Activated CD4-positive, alpha-beta T cell treated with anti-CD3 and anti-CD28 coated beads for 36 hours (primary cell): ENCODE measurements around the gene DEFB123. TPM values are rescaled to one million over a fixed set of nuclear protein-coding genes. Genes with fewer than 3 reads are reported as not detected.
"Not testable (repeated sequence)": the region's sequence is repeated elsewhere in the genome, so short reads cannot be mapped to it uniquely, and the experiment has no call there.

Experiments
- ATAC-seq: fragments of 200-7000 bp; cut with Tn5 transposase; one replicate; pipeline ENCODE4 v1.10.0; 2021; ENCODE audit warnings: mild to moderate bottlenecking, moderate library complexity
- CTCF ChIA-PET: fragments of 350-600 bp; sonication (Branson Sonifier 250); formaldehyde crosslinking; loops from one replicate; lab custom pipeline; 2021; ENCODE audit warnings: antibody characterized with exemption; lab: Charles Lee
- POLR2A ChIA-PET: fragments of 350-600 bp; sonication (Branson Sonifier 250); formaldehyde crosslinking; loops from one replicate; lab custom pipeline; 2021; ENCODE audit warnings: antibody characterized with exemption, inconsistent platforms; lab: Charles Lee
- DNase-seq: peaks from one replicate; pipeline ENCODE4 v3.0.0-alpha.2; 2020
- H3K27ac Mint-ChIP-seq: one replicate; pipeline ENCODE4 v1.8.0; 2021; ENCODE audit warnings: mixed read lengths
- H3K27me3 Mint-ChIP-seq: one replicate; pipeline ENCODE4 v1.8.0; 2021; ENCODE audit warnings: mixed read lengths
- H3K36me3 Mint-ChIP-seq: one replicate; pipeline ENCODE4 v1.8.0; 2021; ENCODE audit warnings: low read depth, mixed read lengths
- H3K4me1 Mint-ChIP-seq: one replicate; pipeline ENCODE4 v1.8.0; 2021; ENCODE audit warnings: mixed read lengths
- H3K4me3 Mint-ChIP-seq: one replicate; pipeline ENCODE4 v1.8.0; 2021; ENCODE audit warnings: mild to moderate bottlenecking, moderate library complexity, mixed read lengths
- H3K9me3 Mint-ChIP-seq: one replicate; pipeline ENCODE4 v1.8.0; 2021; ENCODE audit warnings: low read depth, mixed read lengths
- intact Hi-C, 2 experiments: fragments of 100-400 bp; cut with DNase I in 1 of 2; cut with micrococcal nuclease in 1 of 2; formaldehyde crosslinking; loops; one replicate each; pipeline versions ENCODE4 v1.14.2 to v1.15.1; 2022 to 2024; cut with DNase I, micrococcal nuclease
- total RNA-seq, 2 experiments: library from RNA; stranded (reverse); gene quantifications; one replicate each; pipeline ENCODE4 v1.2.3, GENCODE V29; 2021

Gene DEFB123
- total RNA-seq, 2 experiments from 2014 or later, result not detected

DNA sequence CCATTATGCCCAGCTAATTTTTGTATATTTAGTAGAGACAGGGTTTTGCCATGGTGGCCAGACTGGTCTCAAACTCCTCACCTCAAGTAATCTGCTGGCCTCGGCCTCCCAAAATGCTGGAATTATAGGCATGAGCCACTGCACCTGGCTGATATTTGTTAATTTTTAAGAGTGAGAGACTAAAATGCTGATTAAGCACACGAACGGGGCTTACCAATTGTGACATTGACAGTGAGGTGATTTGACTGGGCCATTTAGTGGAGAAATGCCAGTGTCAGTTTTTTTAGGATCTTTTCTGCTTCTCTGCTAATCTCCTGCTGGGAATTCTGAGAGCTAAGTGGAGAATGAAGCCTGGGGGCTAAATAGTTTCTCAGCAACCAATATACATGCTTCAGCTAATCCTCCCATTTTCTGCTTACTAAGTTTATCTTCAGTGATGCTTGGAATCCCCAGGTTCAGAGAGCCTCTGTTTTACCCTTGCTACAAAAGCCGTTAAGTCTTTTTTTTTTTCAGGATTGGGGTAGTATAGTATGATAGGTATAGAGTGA is 9.8 kb upstream of the DEFB123 start:
- ATAC-seq (no peak), DNase-seq (no peak)
- peaks cover 10% of the 10 kb centered on the region for H3K27me3 Mint-ChIP-seq
- no peak overlapping the region for H3K27ac Mint-ChIP-seq
- no peaks in the 10 kb centered on the region for H3K4me1 Mint-ChIP-seq
- no peaks in the 10 kb centered on the region for H3K36me3 Mint-ChIP-seq
- H3K9me3 Mint-ChIP-seq, result no peaks in the 10 kb centered on the region
- ChIA-PET CTCF (interaction anchor here (0.6 to 1.0 kb wide), 2 partner anchors 11 to 25 kb away, joined by 3 read pairs; partner anchors contain the start of gene DEFB121), POLR2A (no interaction called here)
- intact Hi-C loops, result no loop called here
- H3K4me3 Mint-ChIP-seq, result no peak overlapping the region

DNA sequence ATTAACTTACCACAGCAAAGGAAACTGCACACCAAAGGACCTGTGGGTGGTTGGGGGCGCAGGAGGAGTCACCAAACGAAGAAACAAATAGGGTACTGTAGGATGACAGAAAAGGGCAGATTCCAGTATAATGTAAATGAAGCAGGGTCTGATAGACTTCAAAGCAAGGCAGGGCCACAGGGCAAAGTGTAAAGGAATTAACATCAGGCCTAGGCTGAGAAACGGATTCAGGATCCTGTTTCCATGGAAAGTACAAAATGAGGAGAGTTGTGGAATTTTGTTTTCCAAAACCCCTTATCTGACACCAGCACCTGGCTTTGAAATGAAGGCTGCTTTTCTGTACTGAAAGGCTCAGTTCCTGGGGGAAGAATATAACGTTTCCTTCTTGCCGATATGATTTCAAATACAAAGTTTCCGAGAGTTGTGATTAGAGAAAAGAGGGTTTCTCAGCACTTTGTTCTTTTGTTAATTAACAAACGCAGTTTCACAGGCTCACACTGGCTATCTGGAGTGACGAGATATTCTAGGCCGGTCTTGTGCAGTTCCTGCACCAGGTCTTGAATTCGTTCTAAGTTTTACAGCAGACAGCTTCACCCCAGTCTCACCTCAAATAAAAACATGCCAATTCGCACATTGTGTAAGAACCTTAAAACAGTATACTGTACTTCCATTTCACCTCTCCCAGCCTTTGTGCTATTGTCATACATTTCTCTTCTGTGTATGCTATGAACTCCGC is 5.8 kb downstream of the DEFB123 start:
- Mint-ChIP-seq H3K27ac (no peak overlapping the region), H3K9me3 (no peaks in the 10 kb centered on the region), H3K4me3 (no peak overlapping the region), H3K4me1 (no peaks in the 10 kb centered on the region), H3K27me3 (peaks cover 10% of the 10 kb centered on the region), H3K36me3 (no peaks in the 10 kb centered on the region)
- POLR2A ChIA-PET, result no interaction called here
- intact Hi-C loops, result no loop called here
- ATAC-seq, result no peak
- DNase-seq, result no peak
- CTCF ChIA-PET, result no interaction called here

DNA sequence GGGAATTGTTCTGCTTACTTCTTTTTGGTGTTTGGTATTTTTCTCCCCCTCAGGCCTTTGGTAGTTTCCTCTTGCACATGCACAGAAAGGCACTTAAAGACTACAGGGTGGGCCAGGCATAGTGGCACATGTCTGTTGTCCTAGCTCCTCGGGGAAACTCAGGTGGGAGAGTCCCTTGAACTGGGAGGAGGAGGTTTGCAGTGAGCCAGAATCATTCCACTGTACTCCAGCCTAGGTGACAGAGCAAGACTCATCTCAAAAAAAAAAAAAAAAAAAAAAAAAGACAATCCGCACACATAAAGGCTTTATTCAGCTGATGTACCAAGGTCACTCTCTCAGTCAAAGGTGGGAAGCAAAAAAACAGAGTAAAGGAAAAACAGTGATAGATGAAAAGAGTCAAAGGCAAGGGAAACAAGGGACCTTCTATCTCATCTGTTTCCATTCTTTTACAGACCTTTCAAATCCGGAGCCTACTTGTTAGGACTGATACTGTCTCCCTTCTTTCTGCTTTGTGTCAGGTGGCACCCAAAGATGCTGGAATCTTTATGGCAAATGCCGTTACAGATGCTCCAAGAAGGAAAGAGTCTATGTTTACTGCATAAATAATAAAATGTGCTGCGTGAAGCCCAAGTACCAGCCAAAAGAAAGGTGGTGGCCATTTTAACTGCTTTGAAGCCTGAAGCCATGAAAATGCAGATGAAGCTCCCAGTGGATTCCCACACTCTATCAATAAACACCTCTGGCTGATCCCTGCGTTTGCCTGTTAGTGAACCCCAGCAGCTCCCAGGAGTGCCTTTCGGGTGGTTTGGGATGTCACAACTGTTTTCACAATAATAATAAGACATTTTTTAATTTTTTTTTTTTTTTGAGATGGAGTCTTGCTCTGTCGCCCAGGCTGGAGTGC is 9.3 kb downstream of the DEFB123 start:
- no peaks in the 10 kb centered on the region for H3K36me3 Mint-ChIP-seq
- CTCF ChIA-PET, result interaction anchor here (1.1 to 1.5 kb wide), 2 partner anchors 9 to 54 kb away, joined by 3 to 9 read pairs; partner anchors contain the start of gene DEFB123
- H3K4me3 Mint-ChIP-seq, result no peak overlapping the region
- no peak for ATAC-seq
- no peaks in the 10 kb centered on the region for H3K9me3 Mint-ChIP-seq
- POLR2A ChIA-PET, result no interaction called here
- peaks cover 9% of the 10 kb centered on the region for H3K27me3 Mint-ChIP-seq
- no peaks in the 10 kb centered on the region for H3K4me1 Mint-ChIP-seq
- no peak overlapping the region for H3K27ac Mint-ChIP-seq
- intact Hi-C loops, result no loop called here
- no peak for DNase-seq

DNA sequence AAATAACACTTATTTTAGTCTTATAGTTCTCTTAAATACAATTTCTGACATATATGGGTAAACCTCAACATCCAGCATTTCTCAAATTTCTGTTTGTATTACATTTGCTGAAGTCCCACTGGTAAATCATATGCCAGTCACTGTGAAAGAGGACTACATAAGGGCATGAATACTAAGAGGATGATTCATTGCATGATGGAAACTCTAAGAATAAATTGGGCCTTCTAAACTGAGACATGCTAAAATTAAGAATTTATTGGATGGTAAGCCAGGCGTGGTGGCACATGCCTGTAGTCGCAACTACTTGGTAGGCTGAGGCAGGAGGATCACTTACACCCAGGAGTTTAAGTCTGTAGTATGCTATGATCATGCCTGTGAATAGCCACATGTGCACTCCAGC is 12.1 kb downstream of the DEFB123 start:
- Mint-ChIP-seq H3K36me3 (no peaks in the 10 kb centered on the region), H3K27me3 (peaks cover 13% of the 10 kb centered on the region), H3K9me3 (no peaks in the 10 kb centered on the region), H3K4me3 (no peak overlapping the region), H3K27ac (no peak overlapping the region), H3K4me1 (no peaks in the 10 kb centered on the region)
- POLR2A ChIA-PET, result no interaction called here
- no peak for ATAC-seq
- DNase-seq, result no peak
- intact Hi-C loops, result no loop called here
- CTCF ChIA-PET, result interaction anchor here (2.4 kb wide), 1 partner anchor 50 kb away, joined by 14 read pairs; no protein-coding TSS in a partner anchor

DNA sequence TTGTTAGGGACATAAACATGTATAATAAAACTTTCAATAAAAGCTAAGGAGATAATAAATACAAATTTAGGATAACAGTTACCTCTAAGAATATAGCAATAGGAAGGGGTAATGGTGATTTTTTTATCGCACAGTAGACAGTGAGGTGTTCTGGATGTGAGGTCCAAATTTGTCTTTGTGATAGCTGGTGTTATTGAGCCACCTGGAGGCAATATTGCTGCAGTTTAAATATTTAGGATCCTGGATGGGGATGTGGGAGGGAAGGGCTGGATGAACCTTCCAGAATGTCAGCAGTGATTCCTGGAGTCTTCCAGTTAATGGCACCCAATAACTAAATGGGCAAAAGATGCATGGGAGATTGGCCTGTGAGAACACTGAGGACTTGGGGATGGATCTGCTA is 13.9 kb downstream of the DEFB123 start:
- Mint-ChIP-seq H3K4me1 (no peaks in the 10 kb centered on the region), H3K36me3 (no peaks in the 10 kb centered on the region), H3K4me3 (no peak overlapping the region), H3K27me3 (peaks cover 12% of the 10 kb centered on the region), H3K27ac (no peak overlapping the region), H3K9me3 (no peaks in the 10 kb centered on the region)
- CTCF ChIA-PET, result interaction anchor here (0.7 to 2.4 kb wide), 2 partner anchors 14 to 48 kb away, joined by 3 to 14 read pairs; partner anchors contain the start of gene DEFB123
- POLR2A ChIA-PET, result no interaction called here
- intact Hi-C loops, result no loop called here
- no peak for DNase-seq
- no peak for ATAC-seq

DNA sequence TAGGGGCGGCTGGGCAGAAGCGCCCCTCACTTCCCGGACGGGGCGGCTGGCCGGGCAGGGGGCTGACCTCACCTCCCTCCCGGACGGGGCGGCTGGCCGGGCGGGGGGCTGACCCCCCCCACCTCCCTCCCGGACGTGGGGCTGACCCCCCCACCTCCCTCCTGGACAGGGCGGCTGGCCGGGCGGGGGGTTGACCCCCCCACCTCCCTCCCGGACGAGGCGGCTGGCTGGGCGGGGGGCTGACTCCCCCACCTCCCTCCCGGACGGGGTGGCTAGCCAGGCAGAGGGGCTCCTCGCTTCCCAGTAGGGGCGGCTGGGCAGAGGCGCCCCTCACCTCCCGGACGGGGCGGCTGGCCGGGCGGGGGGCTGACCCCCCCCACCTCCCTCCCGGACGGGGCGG is 30.5 kb downstream of the DEFB123 start:
- CTCF ChIA-PET, intact Hi-C loops, POLR2A ChIA-PET, H3K9me3 Mint-ChIP-seq, H3K4me1 Mint-ChIP-seq, H3K27ac Mint-ChIP-seq, H3K4me3 Mint-ChIP-seq, ATAC-seq, H3K36me3 Mint-ChIP-seq, DNase-seq: not testable (repeated sequence)
- peaks cover 20% of the 10 kb centered on the region for H3K27me3 Mint-ChIP-seq

DNA sequence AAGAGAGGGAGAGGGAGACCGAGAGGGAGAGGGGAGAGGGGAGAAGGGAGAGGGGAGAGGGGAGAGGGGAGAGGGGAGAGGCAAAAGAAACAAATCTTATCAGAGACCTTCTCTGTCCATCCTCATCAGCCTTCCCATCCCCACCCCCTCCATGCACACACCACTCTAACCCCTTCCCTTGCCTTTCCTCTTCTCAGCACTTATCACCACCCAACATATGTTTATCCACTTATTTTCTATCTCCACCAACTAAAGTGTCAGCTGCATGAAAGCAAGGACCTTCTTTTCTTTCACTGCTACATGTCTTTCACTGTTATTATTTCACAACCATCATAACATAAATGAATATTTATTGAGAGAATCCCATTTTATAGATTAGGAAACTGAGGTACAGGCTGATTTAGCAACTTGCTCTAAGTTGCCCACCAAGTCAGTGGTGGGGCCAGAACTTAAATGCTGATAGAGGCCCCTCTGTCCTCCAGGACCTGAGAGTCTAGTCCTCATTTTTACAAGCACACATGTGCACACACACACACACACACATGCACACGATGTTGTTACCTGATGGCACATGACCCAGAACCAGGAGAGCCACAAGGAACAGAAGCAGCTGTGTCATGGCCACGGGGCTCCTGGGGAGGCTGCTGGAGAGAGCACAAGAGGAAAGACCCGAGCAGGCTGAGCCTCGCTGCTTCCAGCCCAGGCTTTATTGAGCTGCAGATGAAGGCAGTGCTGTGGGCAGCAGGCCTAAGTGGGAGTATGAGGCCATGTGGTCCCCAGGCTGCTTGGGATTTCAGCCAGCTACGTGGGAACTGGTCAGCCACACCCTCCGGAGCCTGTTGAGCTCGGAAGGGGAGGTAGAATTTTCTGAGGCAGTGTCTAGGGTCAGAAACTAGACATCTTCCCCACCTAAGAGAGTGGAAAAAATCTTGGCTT is 32.2 kb downstream of the DEFB123 start:
- ATAC-seq (no peak), DNase-seq (no peak)
- peaks cover 9% of the 10 kb centered on the region for H3K4me1 Mint-ChIP-seq
- intact Hi-C loops, result no loop called here
- ChIA-PET CTCF (interaction anchor here (3.3 kb wide), 1 partner anchor 31 kb away, joined by 16 read pairs; no protein-coding TSS in a partner anchor), POLR2A (no interaction called here)
- H3K4me3 Mint-ChIP-seq, result no peak overlapping the region
- H3K27ac Mint-ChIP-seq, result no peak overlapping the region
- H3K27me3 Mint-ChIP-seq, result peaks cover 31% of the 10 kb centered on the region
- H3K9me3 Mint-ChIP-seq, result peaks cover 3% of the 10 kb centered on the region
- H3K36me3 Mint-ChIP-seq, result peaks cover 2% of the 10 kb centered on the region

DNA sequence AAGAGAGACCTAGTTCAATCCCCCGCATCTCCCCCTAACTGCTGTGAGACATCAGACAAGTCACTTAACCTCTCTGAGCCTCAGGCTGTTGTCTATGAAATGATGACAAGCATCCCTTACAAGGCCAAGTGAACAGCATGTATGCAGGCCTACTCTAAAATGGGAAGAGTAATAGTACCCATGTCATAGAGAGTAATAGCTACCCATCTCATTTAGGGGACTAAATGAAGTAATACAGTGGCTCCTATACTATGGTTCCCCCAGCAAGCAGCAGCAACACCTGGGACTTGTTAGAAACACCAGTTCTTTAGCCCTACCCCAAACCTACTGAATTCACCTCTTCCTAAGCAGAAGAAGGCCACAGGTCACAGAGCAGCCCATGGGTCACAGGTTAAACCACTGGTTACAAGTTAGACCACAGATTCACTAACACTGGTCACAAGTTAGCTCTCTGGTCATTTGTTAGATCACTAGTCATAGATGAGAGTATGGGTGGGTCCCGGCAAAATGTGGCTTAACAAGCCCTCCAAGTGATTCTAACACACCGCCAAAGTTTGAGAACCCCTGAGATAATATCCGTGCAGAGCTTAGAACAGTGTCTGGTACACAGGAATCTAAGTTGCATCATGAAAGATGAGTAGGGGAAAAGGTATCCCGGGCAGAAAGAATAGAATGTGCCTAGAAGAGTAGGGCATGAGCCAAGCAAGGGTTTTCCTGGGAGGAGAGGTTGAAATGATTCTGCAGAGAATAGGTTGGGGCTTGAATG is 33.1 kb downstream of the DEFB123 start:
- CTCF ChIA-PET, result interaction anchor here (1.5 to 3.3 kb wide), 2 partner anchors 12 to 30 kb away, joined by 3 to 16 read pairs; no protein-coding TSS in a partner anchor
- Mint-ChIP-seq H3K36me3 (peaks cover 2% of the 10 kb centered on the region), H3K4me3 (no peak overlapping the region), H3K27me3 (peaks cover 34% of the 10 kb centered on the region), H3K27ac (no peak overlapping the region), H3K9me3 (peaks cover 3% of the 10 kb centered on the region), H3K4me1 (peaks cover 9% of the 10 kb centered on the region)
- DNase-seq (no peak), ATAC-seq (no peak)
- POLR2A ChIA-PET, result interaction anchor here (0.6 to 1.1 kb wide), 2 partner anchors 8 to 125 kb away, joined by 3 to 8 read pairs; no protein-coding TSS in a partner anchor
- intact Hi-C loops, result no loop called here

DNA sequence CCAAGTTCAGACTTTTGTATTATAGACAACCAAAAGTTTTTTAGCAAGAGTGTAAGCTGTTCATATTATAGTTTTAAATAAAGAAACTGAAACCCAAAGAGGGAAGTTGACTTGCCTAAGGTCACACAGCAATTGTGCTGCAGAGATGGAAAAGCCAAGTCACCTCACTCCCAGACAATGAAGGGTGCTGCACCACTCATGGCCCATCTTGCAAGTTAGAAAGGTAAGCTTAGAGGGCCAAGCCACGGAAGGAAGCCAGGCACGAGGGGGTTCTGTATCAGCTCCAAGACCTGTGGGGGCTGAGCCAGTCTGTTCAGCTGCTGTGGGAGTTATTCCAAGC is 33.6 kb downstream of the DEFB123 start:
- CTCF ChIA-PET, result interaction anchor here (1.5 to 3.3 kb wide), 2 partner anchors 13 to 29 kb away, joined by 3 to 16 read pairs; no protein-coding TSS in a partner anchor
- H3K4me1 Mint-ChIP-seq, result peaks cover 9% of the 10 kb centered on the region
- POLR2A ChIA-PET, result interaction anchor here (1.1 kb wide), 1 partner anchor 125 kb away, joined by 8 read pairs; no protein-coding TSS in a partner anchor
- intact Hi-C loops, result no loop called here
- no peak overlapping the region for H3K4me3 Mint-ChIP-seq
- DNase-seq, result no peak
- H3K27ac Mint-ChIP-seq, result no peak overlapping the region
- peaks cover 3% of the 10 kb centered on the region for H3K9me3 Mint-ChIP-seq
- H3K27me3 Mint-ChIP-seq, result peaks cover 34% of the 10 kb centered on the region
- peaks cover 2% of the 10 kb centered on the region for H3K36me3 Mint-ChIP-seq
- ATAC-seq, result peak; percentile 66
